Astrocyte (in vitro differentiated cells and primary cell): ENCODE results near the gene NCBP3. TPM values are rescaled to one million over a fixed set of nuclear protein-coding genes. Genes with fewer than 3 reads are reported as not detected.

Experiments used
- DNase-seq: peaks from one replicate; pipeline ENCODE4 v3.0.0-alpha.2; 2010; ENCODE audit warnings: low read depth
- FAIRE-seq: peaks from 2 replicates; lab custom pipeline; 2011; peaks lifted over from hg19 to GRCh38; lab: Jason Lieb, UNC
- H2AFZ ChIP-seq: 2 replicates; pipeline ENCODE4 v1.6.0; 2012; ENCODE audit warnings: low read depth, low read length, inconsistent platforms
- H3K27ac ChIP-seq: 2 replicates; pipeline ENCODE4 v1.5.1; 2011; ENCODE audit warnings: low read depth, low read length, inconsistent platforms
- H3K27me3 ChIP-seq: 2 replicates; pipeline ENCODE4 v1.6.0; 2011; ENCODE audit warnings: low read length, inconsistent platforms; ENCODE audit not compliant: insufficient read depth
- H3K36me3 ChIP-seq: 2 replicates; pipeline ENCODE4 v1.5.1; 2011; ENCODE audit warnings: low read length, inconsistent platforms; ENCODE audit not compliant: insufficient read depth
- H3K4me1 ChIP-seq: 2 replicates; pipeline ENCODE4 v1.5.1; 2011; ENCODE audit warnings: low read length, inconsistent platforms; ENCODE audit not compliant: insufficient read depth
- H3K4me2 ChIP-seq: 2 replicates; pipeline ENCODE4 v1.6.0; 2012; ENCODE audit warnings: low read length, inconsistent platforms
- H3K4me3 ChIP-seq: 2 replicates; pipeline ENCODE4 v1.5.1; 2011; ENCODE audit warnings: low read depth, mild to moderate bottlenecking, low read length, inconsistent platforms; ENCODE audit not compliant: insufficient read depth
- H3K79me2 ChIP-seq: 2 replicates; pipeline ENCODE4 v1.6.0; 2012; ENCODE audit warnings: mild to moderate bottlenecking, low read length, inconsistent platforms; ENCODE audit not compliant: insufficient read depth
- H3K9ac ChIP-seq: 2 replicates; pipeline ENCODE4 v1.6.0; 2012; ENCODE audit warnings: mild to moderate bottlenecking, low read length, inconsistent platforms
- H3K9me3 ChIP-seq: 2 replicates; pipeline ENCODE4 v1.5.1; 2012; ENCODE audit warnings: low read depth, mild to moderate bottlenecking, low read length, inconsistent platforms; ENCODE audit not compliant: insufficient read depth
- H4K20me1 ChIP-seq: 2 replicates; pipeline ENCODE4 v1.6.0; 2012; ENCODE audit warnings: low read length, inconsistent platforms; ENCODE audit not compliant: insufficient read depth
- H3K27ac Mint-ChIP-seq: one replicate; pipeline ENCODE4 v1.8.0; 2021; ENCODE audit warnings: mild to moderate bottlenecking, mixed read lengths; ENCODE audit not compliant: unreplicated experiment
- H3K27me3 Mint-ChIP-seq: one replicate; pipeline ENCODE4 v1.8.0; 2021; ENCODE audit warnings: low read depth, mixed read lengths; ENCODE audit not compliant: unreplicated experiment
- H3K36me3 Mint-ChIP-seq: one replicate; pipeline ENCODE4 v1.8.0; 2021; ENCODE audit warnings: low read depth, mixed read lengths; ENCODE audit not compliant: unreplicated experiment
- H3K4me1 Mint-ChIP-seq: one replicate; pipeline ENCODE4 v1.8.0; 2021; ENCODE audit warnings: low read depth, mixed read lengths; ENCODE audit not compliant: unreplicated experiment
- H3K4me3 Mint-ChIP-seq: one replicate; pipeline ENCODE4 v1.8.0; 2021; ENCODE audit warnings: mild to moderate bottlenecking, moderate library complexity, mixed read lengths; ENCODE audit not compliant: unreplicated experiment
- H3K9me3 Mint-ChIP-seq: one replicate; pipeline ENCODE4 v1.8.0; 2021; ENCODE audit warnings: mild to moderate bottlenecking, mixed read lengths; ENCODE audit not compliant: unreplicated experiment
- EZH2 ChIP-seq: IDR thresholded peaks from 2 replicates; pipeline ENCODE4 v1.6.1; 2012; ENCODE audit warnings: mild to moderate bottlenecking, low read length, inconsistent platforms; ENCODE audit not compliant: insufficient read depth
- total RNA-seq: library from RNA; stranded (reverse); gene quantifications from 2 replicates; pipeline ENCODE4 v1.2.1, GENCODE V29; 2021
- TF ChIP-seq, protein P1 (sequence below): IDR thresholded peaks from 2 replicates; pipeline ENCODE4 v1.5.1; 2011; ENCODE audit warnings: low read depth, mild to moderate bottlenecking, inconsistent platforms, low read length, moderate library complexity; ENCODE audit not compliant: insufficient read depth

The NCBP3 gene
- total RNA-seq, 1 donor from 2014 or later, result 46.7 TPM

- Histone ChIP-seq H3K4me1 (no peaks in the 10 kb centered on the region), H3K79me2 (peaks cover 20% of the 10 kb centered on the region), H3K9ac (peak overlapping the region; percentile 12), H3K4me3 (no peak overlapping the region), H3K36me3 (peaks cover 31% of the 10 kb centered on the region), H3K27me3 (no peaks in the 10 kb centered on the region), H3K27ac (no peak overlapping the region), H2AFZ (no peak overlapping the region), H4K20me1 (peaks cover 22% of the 10 kb centered on the region), H3K9me3 (no peaks in the 10 kb centered on the region), H3K4me2 (no peak overlapping the region)
- DNase-seq (peak; percentile 52), FAIRE-seq (no peak)
- no peaks in the 10 kb centered on the region for H3K9me3 Mint-ChIP-seq
- no peak overlapping the region for H3K27ac Mint-ChIP-seq
- no peak overlapping the region for H3K4me3 Mint-ChIP-seq
- peaks cover 4% of the 10 kb centered on the region for H3K4me1 Mint-ChIP-seq
- H3K36me3 Mint-ChIP-seq, result peaks cover 8% of the 10 kb centered on the region
- TF ChIP-seq EZH2, result no peak
- TF ChIP-seq, protein P1, sequence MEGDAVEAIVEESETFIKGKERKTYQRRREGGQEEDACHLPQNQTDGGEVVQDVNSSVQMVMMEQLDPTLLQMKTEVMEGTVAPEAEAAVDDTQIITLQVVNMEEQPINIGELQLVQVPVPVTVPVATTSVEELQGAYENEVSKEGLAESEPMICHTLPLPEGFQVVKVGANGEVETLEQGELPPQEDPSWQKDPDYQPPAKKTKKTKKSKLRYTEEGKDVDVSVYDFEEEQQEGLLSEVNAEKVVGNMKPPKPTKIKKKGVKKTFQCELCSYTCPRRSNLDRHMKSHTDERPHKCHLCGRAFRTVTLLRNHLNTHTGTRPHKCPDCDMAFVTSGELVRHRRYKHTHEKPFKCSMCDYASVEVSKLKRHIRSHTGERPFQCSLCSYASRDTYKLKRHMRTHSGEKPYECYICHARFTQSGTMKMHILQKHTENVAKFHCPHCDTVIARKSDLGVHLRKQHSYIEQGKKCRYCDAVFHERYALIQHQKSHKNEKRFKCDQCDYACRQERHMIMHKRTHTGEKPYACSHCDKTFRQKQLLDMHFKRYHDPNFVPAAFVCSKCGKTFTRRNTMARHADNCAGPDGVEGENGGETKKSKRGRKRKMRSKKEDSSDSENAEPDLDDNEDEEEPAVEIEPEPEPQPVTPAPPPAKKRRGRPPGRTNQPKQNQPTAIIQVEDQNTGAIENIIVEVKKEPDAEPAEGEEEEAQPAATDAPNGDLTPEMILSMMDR, result no peak
- no peaks in the 10 kb centered on the region for H3K27me3 Mint-ChIP-seq
Measured at GRCh38 chr17:3828151-3828851, 17.7 kb downstream of the NCBP3 start.

DNA sequence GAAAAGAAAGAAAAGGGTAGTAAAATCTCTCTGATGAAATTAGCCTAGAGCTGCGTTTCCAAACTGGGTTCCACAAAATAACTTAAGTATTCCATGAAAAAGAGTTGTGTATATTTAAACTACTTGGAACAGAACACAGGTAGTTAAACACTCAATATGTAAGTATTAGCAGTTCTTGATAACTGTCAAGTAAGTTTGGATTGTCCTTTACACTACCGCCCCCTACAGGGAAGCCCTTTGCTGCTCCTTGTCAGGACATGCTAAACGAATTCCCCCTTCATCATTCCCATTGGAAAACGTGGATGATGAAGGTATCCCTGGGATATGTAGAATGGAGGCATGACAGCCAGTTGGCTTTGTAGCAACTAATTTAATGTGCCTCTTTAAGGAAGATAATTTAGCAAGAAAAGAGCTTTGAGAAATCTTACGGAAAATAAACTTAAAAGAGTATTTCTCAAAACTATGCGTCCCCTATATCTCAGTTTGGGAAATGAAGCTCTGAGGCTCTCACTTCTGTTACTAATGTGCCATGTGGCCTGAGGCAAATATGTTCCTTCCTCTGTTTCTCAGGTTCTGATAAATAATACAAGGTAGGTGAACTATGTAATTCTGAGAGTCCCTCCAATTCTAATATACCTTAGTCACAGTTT is 18.8 kb downstream of the NCBP3 start:
- peaks cover 13% of the 10 kb centered on the region for H3K36me3 Mint-ChIP-seq

More for the DNA sequence above, 18.8 kb downstream of the NCBP3 start:
- Histone ChIP-seq H3K79me2 (peaks cover 13% of the 10 kb centered on the region), H3K27me3 (no peaks in the 10 kb centered on the region), H3K36me3 (peaks cover 35% of the 10 kb centered on the region), H3K4me1 (no peaks in the 10 kb centered on the region), H3K4me2 (no peak overlapping the region), H3K27ac (no peak overlapping the region), H3K9ac (no peak overlapping the region), H4K20me1 (peaks cover 16% of the 10 kb centered on the region), H3K4me3 (no peak overlapping the region), H3K9me3 (no peaks in the 10 kb centered on the region), H2AFZ (no peak overlapping the region)
- no peak overlapping the region for H3K27ac Mint-ChIP-seq
- TF ChIP-seq, protein P1, result peak; percentile 93
- no peak for TF ChIP-seq EZH2
- H3K4me3 Mint-ChIP-seq, result no peak overlapping the region
- H3K9me3 Mint-ChIP-seq, result no peaks in the 10 kb centered on the region
- DNase-seq (peak; percentile 45), FAIRE-seq (peak; percentile 89)
- peaks cover 4% of the 10 kb centered on the region for H3K4me1 Mint-ChIP-seq
- H3K27me3 Mint-ChIP-seq, result no peaks in the 10 kb centered on the region
